ENCODE results near the gene IQSEC2.
A peak's percentile ranks its signal among the peaks of the same experiment; 100 is the strongest.

The IQSEC2 gene

DNA sequence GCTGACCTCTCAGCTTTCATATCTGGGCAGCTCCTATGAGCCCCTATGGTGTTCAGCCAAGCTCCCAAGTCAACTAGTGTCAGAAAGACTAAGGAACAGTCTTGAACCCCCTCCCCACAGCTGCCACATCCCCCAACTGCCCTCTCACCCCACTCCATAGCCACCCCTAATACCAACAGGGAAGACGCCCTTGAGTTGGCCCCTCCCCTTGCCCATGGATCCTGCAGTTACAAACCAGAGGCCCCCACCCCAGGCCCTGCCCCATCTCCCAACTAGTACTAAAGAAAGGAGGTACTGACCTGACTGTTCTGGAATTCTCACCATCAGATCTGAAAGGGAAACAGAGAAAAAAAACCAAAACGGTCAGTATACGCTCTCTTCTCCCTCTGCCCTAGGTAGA lies 10.2 kb upstream of the IQSEC2 start:
- Histone ChIP-seq H3K27ac (ENCODE audit: low read depth, low read length) (no peak overlapping the region), H3K4me1 (ENCODE audit: control insufficient read depth, insufficient read depth, low read length) (peaks cover 8% of the 10 kb centered on the region), H3K4me3 (ENCODE audit: low read length) (no peak overlapping the region), H3K36me3 (ENCODE audit: control insufficient read depth, insufficient read depth, low read length) (no peaks in the 10 kb centered on the region), H3K27me3 (ENCODE audit: control insufficient read depth, insufficient read depth, low read length) (no peaks in the 10 kb centered on the region), H3K9ac (ENCODE audit: low read length) (no peak overlapping the region)

DNA sequence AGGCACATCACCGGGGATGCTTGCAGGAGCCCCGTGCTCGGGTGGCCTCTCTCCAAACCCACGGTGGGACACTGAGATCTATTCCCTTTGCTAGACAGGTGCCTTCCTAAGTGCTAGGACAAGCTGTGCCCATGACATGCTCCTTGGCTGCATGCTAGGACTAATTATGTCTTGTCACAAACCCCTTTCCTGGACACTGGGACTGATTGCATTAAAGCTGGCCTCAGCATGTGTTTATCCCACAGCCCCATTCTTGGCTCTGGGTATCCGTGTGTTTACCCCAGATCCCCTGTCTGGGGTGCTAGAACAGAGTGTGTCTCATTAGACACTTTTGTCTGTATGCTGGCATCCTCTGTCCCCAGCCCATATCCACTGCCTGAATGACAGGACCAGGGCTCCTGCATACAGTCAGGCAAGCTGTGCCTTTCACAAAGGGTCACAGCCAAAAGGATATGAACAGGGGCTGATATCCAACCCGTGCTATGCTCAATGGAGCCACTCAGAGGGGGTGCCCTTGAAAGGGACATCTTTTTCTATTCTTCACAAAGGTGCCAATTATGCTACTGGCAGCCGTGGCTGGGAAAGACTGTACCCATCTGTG lies 9.2 kb upstream of the IQSEC2 start:
- Histone ChIP-seq H3K9ac (ENCODE audit: low read length) (no peak overlapping the region), H3K27ac (ENCODE audit: low read depth, low read length) (no peak overlapping the region), H3K4me3 (ENCODE audit: low read length) (no peak overlapping the region), H3K4me1 (ENCODE audit: control insufficient read depth, insufficient read depth, low read length) (peaks cover 8% of the 10 kb centered on the region), H3K36me3 (ENCODE audit: control insufficient read depth, insufficient read depth, low read length) (no peaks in the 10 kb centered on the region), H3K27me3 (ENCODE audit: control insufficient read depth, insufficient read depth, low read length) (no peaks in the 10 kb centered on the region)

DNA sequence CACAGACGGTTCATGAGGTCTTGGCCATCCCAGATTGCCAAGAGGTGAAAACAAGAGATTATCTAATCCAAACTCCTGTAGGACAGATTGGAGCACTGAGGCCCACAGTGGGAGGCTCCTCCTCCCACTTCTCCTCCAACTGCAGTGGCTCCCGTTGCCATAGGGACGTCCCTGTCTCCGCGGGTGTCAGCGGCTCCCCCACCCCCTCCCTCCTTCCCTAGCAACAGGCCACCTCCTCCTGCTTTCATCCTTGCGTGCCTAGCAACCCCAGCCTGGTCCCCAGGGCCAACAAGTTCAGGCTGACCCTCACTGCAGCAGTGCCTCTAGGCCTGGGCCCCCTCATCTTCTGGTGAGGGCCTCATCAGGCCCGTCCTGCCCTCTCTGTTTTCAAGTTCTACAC lies 6.8 kb upstream of the IQSEC2 start:
- Histone ChIP-seq H3K4me1 (ENCODE audit: control insufficient read depth, insufficient read depth, low read length) (peaks cover 8% of the 10 kb centered on the region), H3K4me3 (ENCODE audit: low read length) (no peak overlapping the region), H3K36me3 (ENCODE audit: control insufficient read depth, insufficient read depth, low read length) (no peaks in the 10 kb centered on the region), H3K9ac (ENCODE audit: low read length) (no peak overlapping the region), H3K27me3 (ENCODE audit: control insufficient read depth, insufficient read depth, low read length) (no peaks in the 10 kb centered on the region), H3K27ac (ENCODE audit: low read depth, low read length) (peak overlapping the region; percentile 62)

DNA sequence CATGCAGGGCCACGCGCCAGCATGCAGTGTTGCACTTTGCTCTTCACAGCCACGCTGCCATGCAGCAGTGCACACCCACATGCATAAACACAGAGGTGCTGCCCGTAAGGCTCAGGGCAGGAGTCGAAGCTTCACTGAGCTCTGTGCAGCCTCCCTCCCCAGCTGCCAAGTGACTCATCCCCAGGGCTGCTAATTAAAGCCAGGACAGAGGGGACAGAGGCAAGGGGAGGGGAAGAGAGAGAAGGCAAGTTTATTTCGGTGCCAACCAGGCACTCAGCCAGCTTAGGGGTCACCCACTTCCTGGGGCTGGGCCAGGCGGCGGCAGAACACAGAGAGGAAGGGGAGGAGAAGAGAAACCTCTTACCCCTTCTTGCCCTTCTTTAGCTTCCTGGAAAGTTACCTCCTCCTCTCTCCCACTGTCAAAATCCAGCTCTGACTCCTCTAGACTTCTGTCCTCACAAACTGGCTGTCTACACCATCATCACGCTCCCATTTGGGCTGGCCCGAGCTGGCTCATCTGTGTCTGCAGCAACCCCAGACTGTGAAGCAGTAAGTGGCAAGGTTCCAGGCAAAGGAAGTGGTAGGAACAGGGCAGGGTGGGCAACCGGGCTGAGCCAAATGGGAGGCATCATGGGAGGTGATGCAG lies 6.2 kb upstream of the IQSEC2 start:
- Histone ChIP-seq H3K36me3 (ENCODE audit: control insufficient read depth, insufficient read depth, low read length) (no peaks in the 10 kb centered on the region), H3K4me3 (ENCODE audit: low read length) (peak overlapping the region; percentile 9), H3K4me1 (ENCODE audit: control insufficient read depth, insufficient read depth, low read length) (peaks cover 8% of the 10 kb centered on the region), H3K9ac (ENCODE audit: low read length) (no peak overlapping the region), H3K27me3 (ENCODE audit: control insufficient read depth, insufficient read depth, low read length) (no peaks in the 10 kb centered on the region), H3K27ac (ENCODE audit: low read depth, low read length) (peak overlapping the region; percentile 62)

DNA sequence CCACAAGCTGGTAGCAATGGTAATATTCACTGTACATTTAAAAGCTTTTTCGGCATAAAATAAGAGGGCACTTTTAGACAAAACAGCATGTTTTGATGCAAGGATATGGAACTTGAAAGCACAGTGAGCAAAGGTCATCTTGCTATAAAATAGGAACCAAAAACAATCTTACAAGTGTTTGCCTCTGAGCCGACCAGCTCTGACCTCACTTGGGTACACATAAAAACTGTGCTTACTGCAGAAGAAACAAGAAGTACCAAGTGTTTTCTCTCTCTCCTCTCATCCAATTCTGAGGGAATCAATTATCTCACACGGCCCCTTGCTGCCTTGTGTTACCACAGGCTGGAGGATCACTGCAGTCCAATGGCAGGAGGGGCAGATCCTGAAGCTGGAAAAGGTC lies 4.8 kb upstream of the IQSEC2 start:
- no peak overlapping the region for H3K9ac ChIP-seq (ENCODE audit: low read length)

DNA sequence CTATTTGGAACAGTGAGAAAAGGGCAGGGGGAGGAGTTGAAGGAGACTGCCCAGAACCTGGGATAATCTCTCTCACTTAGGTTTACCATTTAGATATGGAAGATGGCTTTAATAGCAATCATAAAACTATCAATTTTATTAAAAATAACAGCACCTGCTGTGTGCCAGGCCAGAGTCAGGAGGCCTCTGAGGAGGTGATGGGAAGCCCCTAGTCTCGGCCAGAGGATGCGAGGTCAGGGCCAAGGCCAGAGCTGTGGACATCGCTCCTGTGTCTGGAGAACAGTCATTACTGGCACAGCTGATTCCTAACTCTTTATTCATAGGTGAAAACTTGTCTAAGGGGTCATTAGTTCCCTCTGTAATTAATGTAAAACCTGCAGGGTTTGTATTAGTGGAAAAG lies 4.2 kb upstream of the IQSEC2 start:
- no peak overlapping the region for H3K27ac ChIP-seq (ENCODE audit: low read depth, low read length)
- no peaks in the 10 kb centered on the region for H3K36me3 ChIP-seq (ENCODE audit: control insufficient read depth, insufficient read depth, low read length)
- peaks cover 11% of the 10 kb centered on the region for H3K4me1 ChIP-seq (ENCODE audit: control insufficient read depth, insufficient read depth, low read length)
- H3K27me3 ChIP-seq (ENCODE audit: control insufficient read depth, insufficient read depth, low read length): no peaks in the 10 kb centered on the region
- H3K4me3 ChIP-seq (ENCODE audit: low read length): no peak overlapping the region
- H3K9ac ChIP-seq (ENCODE audit: low read length): no peak overlapping the region

More for the DNA sequence above, 4.8 kb upstream of the IQSEC2 start:
- Histone ChIP-seq H3K36me3 (ENCODE audit: control insufficient read depth, insufficient read depth, low read length) (no peaks in the 10 kb centered on the region), H3K4me3 (ENCODE audit: low read length) (no peak overlapping the region), H3K27me3 (ENCODE audit: control insufficient read depth, insufficient read depth, low read length) (no peaks in the 10 kb centered on the region), H3K27ac (ENCODE audit: low read depth, low read length) (no peak overlapping the region), H3K4me1 (ENCODE audit: control insufficient read depth, insufficient read depth, low read length) (peaks cover 11% of the 10 kb centered on the region)

DNA sequence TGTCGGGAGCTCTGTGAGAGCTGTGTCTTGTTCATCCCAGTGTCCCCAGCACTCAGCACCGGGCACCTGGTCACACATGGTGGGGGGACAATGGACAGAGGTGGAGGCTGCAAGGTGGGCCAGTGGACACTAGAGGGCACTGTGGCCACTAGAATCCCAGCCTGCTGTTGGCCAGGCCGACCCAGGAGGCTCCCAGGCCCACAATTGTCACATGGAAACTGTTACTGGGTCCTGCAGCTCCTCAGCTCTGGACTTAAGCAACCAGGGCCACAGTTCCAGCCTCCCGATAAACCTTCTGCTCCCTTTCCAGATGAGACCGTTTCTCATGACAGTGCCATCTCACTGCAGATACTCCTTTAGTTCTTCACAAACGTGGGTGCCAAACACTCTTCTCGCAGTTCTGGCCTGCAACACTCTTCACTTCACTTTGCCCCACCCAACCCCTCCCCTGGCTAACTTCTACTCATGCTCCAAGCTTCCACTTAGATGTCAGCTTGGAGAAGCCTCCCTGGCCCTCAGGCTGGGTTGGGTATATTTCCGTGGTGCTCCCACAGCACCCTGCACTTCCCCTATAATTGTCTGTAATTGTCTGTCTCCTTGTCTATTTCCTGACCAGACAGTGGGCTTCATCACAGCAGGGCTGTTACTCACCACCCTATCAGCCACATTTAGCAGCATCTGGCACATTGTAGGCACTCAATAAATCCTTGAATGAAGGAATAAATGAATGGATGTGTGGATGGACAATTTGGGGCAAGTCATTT lies 3.5 kb upstream of the IQSEC2 start:
- Histone ChIP-seq H3K4me3 (ENCODE audit: low read length) (no peak overlapping the region), H3K27me3 (ENCODE audit: control insufficient read depth, insufficient read depth, low read length) (no peaks in the 10 kb centered on the region), H3K36me3 (ENCODE audit: control insufficient read depth, insufficient read depth, low read length) (no peaks in the 10 kb centered on the region), H3K9ac (ENCODE audit: low read length) (no peak overlapping the region), H3K4me1 (ENCODE audit: control insufficient read depth, insufficient read depth, low read length) (peaks cover 11% of the 10 kb centered on the region), H3K27ac (ENCODE audit: low read depth, low read length) (peak overlapping the region; percentile 13)

DNA sequence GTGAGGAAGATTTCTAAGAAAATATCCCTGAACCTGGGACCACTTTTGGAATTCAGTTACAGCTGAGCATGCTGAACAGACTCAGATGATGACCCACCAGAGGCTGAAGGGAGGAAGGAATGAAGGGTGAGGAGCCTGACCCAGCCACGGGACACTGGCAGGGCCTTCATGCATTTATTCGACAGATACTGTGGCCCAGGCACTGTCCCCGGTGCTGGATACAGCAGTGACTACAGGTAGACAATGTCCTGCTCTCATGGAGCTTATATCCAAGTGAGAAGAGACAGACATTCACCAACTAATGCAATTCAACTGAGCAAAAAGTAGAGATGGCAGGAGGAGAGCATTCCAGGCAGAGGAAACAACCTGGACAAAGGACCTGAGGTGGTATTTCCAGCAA lies 2.2 kb upstream of the IQSEC2 start:
- peaks cover 13% of the 10 kb centered on the region for H3K4me1 ChIP-seq (ENCODE audit: control insufficient read depth, insufficient read depth, low read length)
- H3K36me3 ChIP-seq (ENCODE audit: control insufficient read depth, insufficient read depth, low read length): no peaks in the 10 kb centered on the region
- H3K27me3 ChIP-seq (ENCODE audit: control insufficient read depth, insufficient read depth, low read length): peaks cover 3% of the 10 kb centered on the region
- no peak overlapping the region for H3K4me3 ChIP-seq (ENCODE audit: low read length)
- no peak overlapping the region for H3K9ac ChIP-seq (ENCODE audit: low read length)
- no peak overlapping the region for H3K27ac ChIP-seq (ENCODE audit: low read depth, low read length)

DNA sequence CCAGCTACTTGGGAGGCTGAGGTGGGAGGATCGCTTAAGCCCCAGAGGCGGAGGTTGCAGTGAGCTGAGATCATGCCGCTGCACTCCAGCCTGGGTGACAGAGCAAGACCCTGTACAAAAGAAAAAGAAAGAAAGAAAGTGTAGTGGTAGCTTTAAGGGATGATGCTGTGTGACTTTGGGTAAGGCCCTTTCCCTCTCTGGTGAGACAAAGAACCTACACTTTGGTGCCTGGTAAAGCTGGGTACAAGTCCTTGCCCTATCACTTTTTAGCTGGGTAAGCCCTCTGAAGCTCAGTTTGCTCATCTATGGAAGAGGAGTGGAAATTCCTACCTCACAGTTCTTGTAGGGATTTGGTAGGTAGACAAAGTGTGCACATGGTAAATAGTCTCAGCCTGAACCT lies 1.7 kb upstream of the IQSEC2 start:
- Histone ChIP-seq H3K27ac (ENCODE audit: low read depth, low read length) (no peak overlapping the region), H3K36me3 (ENCODE audit: control insufficient read depth, insufficient read depth, low read length) (no peaks in the 10 kb centered on the region), H3K9ac (ENCODE audit: low read length) (no peak overlapping the region), H3K4me1 (ENCODE audit: control insufficient read depth, insufficient read depth, low read length) (peaks cover 12% of the 10 kb centered on the region), H3K27me3 (ENCODE audit: control insufficient read depth, insufficient read depth, low read length) (peaks cover 3% of the 10 kb centered on the region), H3K4me3 (ENCODE audit: low read length) (no peak overlapping the region)

DNA sequence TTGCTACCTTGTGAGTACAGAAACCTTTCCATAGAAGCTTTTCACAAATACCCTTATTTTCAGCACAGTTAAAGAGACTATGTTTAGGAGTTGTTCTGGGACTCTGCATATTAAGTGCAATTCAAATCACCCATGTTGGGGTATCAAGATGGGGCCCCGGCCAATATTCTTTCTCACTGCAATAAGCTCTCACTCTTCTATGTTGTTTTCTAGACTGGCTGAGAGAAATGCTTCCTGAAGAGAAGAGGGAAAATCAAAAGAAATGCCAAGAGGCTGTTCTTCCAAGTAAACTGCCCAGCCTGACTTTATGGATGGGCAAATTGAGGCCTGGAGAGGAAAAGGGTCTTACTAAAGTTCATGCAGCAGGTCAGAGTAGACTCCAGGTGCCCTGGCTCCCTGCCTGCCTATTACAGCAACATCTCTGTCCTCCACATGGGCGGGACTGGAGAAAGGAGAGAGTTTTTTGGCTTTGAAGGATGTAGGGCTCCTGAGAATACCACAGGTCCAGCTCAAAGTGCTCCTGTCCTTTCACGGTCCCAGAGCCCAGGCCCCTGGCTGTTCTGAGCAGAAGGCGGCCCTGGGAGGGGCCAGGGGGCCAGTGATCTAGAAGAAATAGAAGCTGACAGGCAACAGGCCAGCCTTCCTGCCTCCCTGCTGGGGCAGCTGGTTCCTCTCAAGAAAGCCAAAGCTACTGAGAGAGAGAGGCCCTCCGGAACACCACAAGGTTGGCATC lies 745 bp upstream of the IQSEC2 start:
- Histone ChIP-seq H3K27ac (ENCODE audit: low read depth, low read length) (peak overlapping the region; percentile 18), H3K27me3 (ENCODE audit: control insufficient read depth, insufficient read depth, low read length) (peaks cover 3% of the 10 kb centered on the region), H3K9ac (ENCODE audit: low read length) (no peak overlapping the region), H3K4me1 (ENCODE audit: control insufficient read depth, insufficient read depth, low read length) (peaks cover 6% of the 10 kb centered on the region), H3K4me3 (ENCODE audit: low read length) (no peak overlapping the region), H3K36me3 (ENCODE audit: control insufficient read depth, insufficient read depth, low read length) (no peaks in the 10 kb centered on the region)

DNA sequence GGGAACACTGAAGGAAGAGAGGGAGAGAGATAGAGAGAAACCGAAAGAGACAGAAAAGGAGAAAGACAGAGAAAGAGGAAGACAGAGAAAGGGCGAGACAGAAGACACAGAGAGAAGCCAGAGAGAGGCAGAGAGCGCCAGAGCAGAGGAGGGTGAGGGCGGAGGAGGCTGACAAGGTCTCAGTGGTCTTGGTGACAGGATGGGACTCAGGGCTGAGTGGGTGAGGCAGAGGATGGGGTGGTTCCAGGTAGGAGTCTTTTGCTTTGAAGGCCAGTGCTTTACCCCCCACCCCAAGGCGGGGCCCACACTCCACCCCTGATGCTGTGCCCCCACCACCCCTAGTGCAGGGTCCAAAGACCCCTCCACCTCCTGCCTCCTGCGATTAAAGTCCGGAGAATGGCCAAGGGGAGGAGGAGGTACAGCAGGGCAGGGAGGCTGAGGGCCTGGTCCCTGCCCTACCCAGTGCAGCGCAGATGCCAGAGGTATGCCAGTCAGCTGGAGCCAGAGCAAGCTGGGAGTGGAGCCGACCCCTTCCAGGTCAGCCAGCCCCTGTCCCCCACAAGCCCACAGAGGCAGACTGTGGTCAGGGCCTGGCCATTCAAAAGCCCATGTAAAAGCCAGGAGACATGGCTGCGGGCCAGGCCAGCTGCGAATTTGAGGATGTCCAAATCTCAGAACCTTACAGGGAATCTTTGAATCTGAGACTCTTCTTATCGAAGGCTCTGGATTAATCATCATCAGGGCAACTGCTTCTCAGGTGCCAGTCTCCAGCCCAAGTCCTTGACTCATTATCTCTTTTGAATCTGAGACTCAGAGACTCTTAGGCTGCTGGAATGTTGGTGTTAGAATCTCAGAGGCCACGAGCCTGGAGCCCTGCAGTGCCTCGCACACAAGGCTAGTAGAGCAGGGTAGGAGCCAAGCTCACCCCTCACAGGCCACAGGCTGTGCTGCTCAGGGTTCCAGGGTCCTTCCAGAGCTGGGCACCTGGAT lies 758 bp downstream of the IQSEC2 start:
- Histone ChIP-seq H3K4me3 (ENCODE audit: low read length) (peak overlapping the region; percentile 49), H3K9ac (ENCODE audit: low read length) (no peak overlapping the region), H3K36me3 (ENCODE audit: control insufficient read depth, insufficient read depth, low read length) (no peaks in the 10 kb centered on the region), H3K4me1 (ENCODE audit: control insufficient read depth, insufficient read depth, low read length) (peaks cover 5% of the 10 kb centered on the region), H3K27me3 (ENCODE audit: control insufficient read depth, insufficient read depth, low read length) (peaks cover 3% of the 10 kb centered on the region), H3K27ac (ENCODE audit: low read depth, low read length) (peak overlapping the region; percentile 67)

Data from rectal smooth muscle tissue (tissue), 1 donor.